ENCODE results near the gene MAD2L2.

The MAD2L2 gene

DNA sequence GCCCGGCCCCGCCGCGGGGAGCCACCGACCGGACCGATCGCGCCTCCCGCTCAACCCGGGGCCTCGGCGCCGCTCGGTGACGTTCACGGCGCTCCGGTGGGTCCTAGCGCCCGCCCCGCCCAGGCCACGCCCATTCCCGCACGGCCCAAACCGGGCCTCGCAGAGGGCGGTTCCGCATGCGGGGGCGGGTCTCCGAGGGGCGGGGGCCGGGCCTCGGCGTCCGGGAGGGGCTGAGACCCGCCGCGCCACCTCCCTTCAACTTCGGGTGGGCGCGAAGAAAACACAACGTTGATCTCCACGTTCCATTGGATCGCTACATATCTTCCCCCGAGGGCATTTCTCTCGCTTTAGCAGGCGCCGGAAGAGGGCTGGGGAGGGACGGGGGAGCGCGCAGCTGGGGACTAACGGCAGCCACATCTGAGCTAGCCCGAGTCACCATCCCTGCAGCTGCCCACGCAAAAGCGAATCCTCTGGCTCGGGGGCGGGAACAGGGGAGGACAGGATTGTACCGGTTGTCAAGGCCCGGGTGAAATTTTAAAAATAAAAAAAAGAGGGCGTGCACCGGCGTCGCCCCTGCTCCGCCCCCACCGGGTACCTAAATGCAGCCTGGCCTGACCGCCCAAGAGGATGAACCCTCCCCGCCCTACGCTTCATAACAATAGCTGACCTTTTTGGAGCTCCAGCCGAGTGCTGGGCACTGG is at the start of gene MAD2L2:
MAD2L2 (minus strand) TSS at position 78 of the 701 bp plus-strand sequence. CDS start 547 bp downstream, outside the sequence.
- peak within 1 kb of the TSS; percentile 91 for H3K27ac ChIP-seq
- POLR2A ChIA-PET (ENCODE audit: low non-redundant PET), result interaction anchor here (0.6 kb wide), 1 partner anchor 41 kb away, joined by 3 read pairs; no protein-coding TSS in a partner anchor
- peak; percentile 89 for DNase-seq (ENCODE audit: low spot score)
- TF ChIP-seq, protein P1, sequence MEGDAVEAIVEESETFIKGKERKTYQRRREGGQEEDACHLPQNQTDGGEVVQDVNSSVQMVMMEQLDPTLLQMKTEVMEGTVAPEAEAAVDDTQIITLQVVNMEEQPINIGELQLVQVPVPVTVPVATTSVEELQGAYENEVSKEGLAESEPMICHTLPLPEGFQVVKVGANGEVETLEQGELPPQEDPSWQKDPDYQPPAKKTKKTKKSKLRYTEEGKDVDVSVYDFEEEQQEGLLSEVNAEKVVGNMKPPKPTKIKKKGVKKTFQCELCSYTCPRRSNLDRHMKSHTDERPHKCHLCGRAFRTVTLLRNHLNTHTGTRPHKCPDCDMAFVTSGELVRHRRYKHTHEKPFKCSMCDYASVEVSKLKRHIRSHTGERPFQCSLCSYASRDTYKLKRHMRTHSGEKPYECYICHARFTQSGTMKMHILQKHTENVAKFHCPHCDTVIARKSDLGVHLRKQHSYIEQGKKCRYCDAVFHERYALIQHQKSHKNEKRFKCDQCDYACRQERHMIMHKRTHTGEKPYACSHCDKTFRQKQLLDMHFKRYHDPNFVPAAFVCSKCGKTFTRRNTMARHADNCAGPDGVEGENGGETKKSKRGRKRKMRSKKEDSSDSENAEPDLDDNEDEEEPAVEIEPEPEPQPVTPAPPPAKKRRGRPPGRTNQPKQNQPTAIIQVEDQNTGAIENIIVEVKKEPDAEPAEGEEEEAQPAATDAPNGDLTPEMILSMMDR (conservative IDR thresholded peaks at IDR 0.05; ENCODE audit: low read depth), result no peak
- CTCF ChIA-PET, result interaction anchor here (1.8 kb wide), 1 partner anchor 17 kb away, joined by 6 read pairs; no protein-coding TSS in a partner anchor

GRCh38 chr1:11730429-11730891 is 49.5 kb upstream of the MAD2L2 start:
- no peak for DNase-seq (ENCODE audit: low spot score)
- ChIA-PET POLR2A (ENCODE audit: low non-redundant PET) (no interaction called here), CTCF (no interaction called here)
- peak overlapping the region; percentile 82 for H3K27ac ChIP-seq
- TF ChIP-seq, protein P1 (conservative IDR thresholded peaks at IDR 0.05; ENCODE audit: low read depth), result no peak

DNA sequence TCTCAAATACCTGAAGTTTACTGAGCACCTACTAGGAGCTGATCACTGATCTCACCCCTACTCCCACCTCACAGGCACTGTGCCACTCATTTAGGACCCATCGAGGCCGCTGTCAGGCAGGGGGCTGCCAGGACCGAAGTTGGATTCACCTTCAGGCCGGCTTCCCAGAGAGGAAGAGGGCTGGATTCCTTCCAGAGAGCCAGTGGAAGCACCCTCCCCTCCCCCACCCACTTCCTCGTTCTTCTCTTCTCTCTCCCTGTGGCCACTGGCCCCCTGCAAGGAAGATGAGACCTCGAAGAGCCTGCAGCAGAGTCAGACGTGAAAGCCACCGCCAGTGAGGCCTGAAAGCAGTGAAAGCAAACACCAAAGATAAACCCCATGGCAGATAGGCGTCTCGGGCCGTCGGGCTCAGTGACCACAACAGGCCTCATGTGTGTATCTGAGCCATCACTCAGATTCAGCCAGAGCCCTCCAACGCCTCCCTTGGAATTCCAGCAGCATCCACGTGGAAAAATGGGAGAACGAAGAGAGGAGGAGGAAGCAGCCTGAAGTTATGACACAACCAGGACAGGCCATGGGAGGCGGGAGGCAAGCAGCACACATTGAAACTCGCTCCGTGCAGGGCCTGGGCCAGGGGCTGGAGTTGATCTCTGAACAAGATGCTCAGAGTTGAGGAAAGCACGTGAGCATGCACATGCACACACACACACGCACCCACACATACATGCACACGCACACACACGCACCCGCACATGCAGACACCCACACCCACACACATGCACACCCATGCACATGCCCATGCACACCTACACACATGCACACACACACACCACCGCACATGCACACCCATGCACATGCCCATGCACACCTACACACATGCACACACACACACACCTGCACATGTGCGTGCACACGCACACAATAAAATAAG is 48.8 kb upstream of the MAD2L2 start:
- ChIA-PET CTCF (no interaction called here), POLR2A (ENCODE audit: low non-redundant PET) (no interaction called here)
- TF ChIP-seq, protein P1 (conservative IDR thresholded peaks at IDR 0.05; ENCODE audit: low read depth), result no peak
- no peak for DNase-seq (ENCODE audit: low spot score)
- H3K27ac ChIP-seq, result peak overlapping the region; percentile 82

GRCh38 chr1:11729155-11729497 is 48.2 kb upstream of the MAD2L2 start:
- CTCF ChIA-PET, result no interaction called here
- H3K27ac ChIP-seq, result no peak overlapping the region
- TF ChIP-seq, protein P1 (conservative IDR thresholded peaks at IDR 0.05; ENCODE audit: low read depth), result no peak
- POLR2A ChIA-PET (ENCODE audit: low non-redundant PET), result no interaction called here
- no peak for DNase-seq (ENCODE audit: low spot score)

- no peak for DNase-seq (ENCODE audit: low spot score)
- CTCF ChIA-PET, result no interaction called here
- POLR2A ChIA-PET (ENCODE audit: low non-redundant PET), result no interaction called here
- no peak overlapping the region for H3K27ac ChIP-seq
- TF ChIP-seq, protein P1 (conservative IDR thresholded peaks at IDR 0.05; ENCODE audit: low read depth), result no peak
Observed at GRCh38 chr1:11728126-11728806, 47.3 kb upstream of the MAD2L2 start.

DNA sequence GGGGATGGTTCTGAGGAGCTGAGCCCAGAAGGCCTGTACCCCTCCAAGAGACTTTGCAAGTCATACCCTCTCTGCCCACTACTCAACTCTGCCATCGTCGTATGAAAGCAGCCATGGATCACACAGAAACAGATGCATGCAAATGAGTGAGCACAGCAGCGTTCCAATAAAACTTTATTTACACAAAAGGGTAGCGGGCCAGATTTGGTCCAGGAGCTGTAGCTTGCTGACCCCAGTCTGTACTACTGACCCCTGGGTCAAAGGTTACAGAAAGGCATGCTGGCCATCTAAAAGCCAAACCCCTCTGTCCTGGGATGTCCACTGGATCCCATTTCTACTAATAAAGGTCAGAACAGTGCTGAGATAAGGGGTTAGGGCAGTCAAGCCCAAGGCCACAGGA is 46.2 kb upstream of the MAD2L2 start:
- TF ChIP-seq, protein P1 (conservative IDR thresholded peaks at IDR 0.05; ENCODE audit: low read depth), result no peak
- no peak for DNase-seq (ENCODE audit: low spot score)
- ChIA-PET CTCF (interaction anchor here (0.6 kb wide), 1 partner anchor 188 kb away, joined by 3 read pairs; no protein-coding TSS in a partner anchor), POLR2A (ENCODE audit: low non-redundant PET) (no interaction called here)
- no peak overlapping the region for H3K27ac ChIP-seq

All from RWPE1 (cell line).